Activated naive CD8-positive, alpha-beta T cell (primary cell): ENCODE measurements around the gene FNDC3A.
"Not testable (repeated sequence)": the region's sequence is repeated elsewhere in the genome, so short reads cannot be mapped to it uniquely, and the experiment has no call there.

Source experiments
- H3K27ac Mint-ChIP-seq: one replicate; pipeline ENCODE4 v1.8.0; 2021; ENCODE audit warnings: mixed read lengths
- H3K27me3 Mint-ChIP-seq: one replicate; pipeline ENCODE4 v1.8.0; 2021; ENCODE audit warnings: mixed read lengths
- H3K36me3 Mint-ChIP-seq: one replicate; pipeline ENCODE4 v1.8.0; 2021; ENCODE audit warnings: mixed read lengths
- H3K4me1 Mint-ChIP-seq: one replicate; pipeline ENCODE4 v1.8.0; 2021; ENCODE audit warnings: low read depth, mixed read lengths
- H3K4me3 Mint-ChIP-seq: one replicate; pipeline ENCODE4 v1.8.0; 2021; ENCODE audit warnings: mild to moderate bottlenecking, mixed read lengths
- H3K9me3 Mint-ChIP-seq: one replicate; pipeline ENCODE4 v1.8.0; 2021; ENCODE audit warnings: low read depth, mixed read lengths

The FNDC3A gene

GRCh38 chr13:48998641-48999292, 23.1 kb downstream of the FNDC3A start:
- H3K4me3 Mint-ChIP-seq: no peak overlapping the region
- peaks cover 21% of the 10 kb centered on the region for H3K4me1 Mint-ChIP-seq
- peaks cover 33% of the 10 kb centered on the region for H3K36me3 Mint-ChIP-seq
- H3K27me3 Mint-ChIP-seq: no peaks in the 10 kb centered on the region
- peaks cover 18% of the 10 kb centered on the region for H3K9me3 Mint-ChIP-seq
- peak overlapping the region; percentile 41 for H3K27ac Mint-ChIP-seq

GRCh38 chr13:49000247-49000646, 24.5 kb downstream of the FNDC3A start:
- H3K27ac Mint-ChIP-seq: no peak overlapping the region
- peaks cover 33% of the 10 kb centered on the region for H3K36me3 Mint-ChIP-seq
- H3K4me1 Mint-ChIP-seq: peaks cover 14% of the 10 kb centered on the region
- H3K27me3 Mint-ChIP-seq: no peaks in the 10 kb centered on the region
- peaks cover 18% of the 10 kb centered on the region for H3K9me3 Mint-ChIP-seq
- H3K4me3 Mint-ChIP-seq: no peak overlapping the region

- not testable (repeated sequence) for H3K4me3 Mint-ChIP-seq, H3K27me3 Mint-ChIP-seq, H3K27ac Mint-ChIP-seq, H3K9me3 Mint-ChIP-seq
- Mint-ChIP-seq H3K36me3 (peaks cover 25% of the 10 kb centered on the region), H3K4me1 (peaks cover 10% of the 10 kb centered on the region)
Measured at GRCh38 chr13:49018986-49019635, 43.4 kb downstream of the FNDC3A start.

- H3K4me3 Mint-ChIP-seq: no peak overlapping the region
- H3K36me3 Mint-ChIP-seq: peaks cover 29% of the 10 kb centered on the region
- H3K27me3 Mint-ChIP-seq: no peaks in the 10 kb centered on the region
Measured at GRCh38 chr13:49020328-49020727, 44.6 kb downstream of the FNDC3A start.

GRCh38 chr13:49020940-49021553, 45.3 kb downstream of the FNDC3A start:
- Mint-ChIP-seq H3K9me3 (no peaks in the 10 kb centered on the region), H3K4me3 (no peak overlapping the region), H3K27me3 (no peaks in the 10 kb centered on the region), H3K4me1 (peaks cover 10% of the 10 kb centered on the region), H3K27ac (peak overlapping the region; percentile 58), H3K36me3 (peaks cover 31% of the 10 kb centered on the region)

More at GRCh38 chr13:49020328-49020727, 44.6 kb downstream of the FNDC3A start:
- Mint-ChIP-seq H3K27ac (no peak overlapping the region), H3K9me3 (no peaks in the 10 kb centered on the region), H3K4me1 (peaks cover 10% of the 10 kb centered on the region)

GRCh38 chr13:49021953-49022352, 46.2 kb downstream of the FNDC3A start:
- no peaks in the 10 kb centered on the region for H3K27me3 Mint-ChIP-seq
- no peak overlapping the region for H3K4me3 Mint-ChIP-seq
- no peak overlapping the region for H3K27ac Mint-ChIP-seq
- H3K9me3 Mint-ChIP-seq: no peaks in the 10 kb centered on the region
- peaks cover 34% of the 10 kb centered on the region for H3K36me3 Mint-ChIP-seq
- peaks cover 12% of the 10 kb centered on the region for H3K4me1 Mint-ChIP-seq

- Mint-ChIP-seq H3K27me3 (no peaks in the 10 kb centered on the region), H3K4me1 (peaks cover 12% of the 10 kb centered on the region), H3K36me3 (peaks cover 34% of the 10 kb centered on the region), H3K27ac (no peak overlapping the region), H3K4me3 (no peak overlapping the region), H3K9me3 (no peaks in the 10 kb centered on the region)
Measured at GRCh38 chr13:49022472-49023144, 46.9 kb downstream of the FNDC3A start.

GRCh38 chr13:49023431-49023830, 47.7 kb downstream of the FNDC3A start:
- Mint-ChIP-seq H3K27me3 (no peaks in the 10 kb centered on the region), H3K9me3 (no peaks in the 10 kb centered on the region), H3K27ac (no peak overlapping the region), H3K4me1 (peaks cover 12% of the 10 kb centered on the region), H3K4me3 (no peak overlapping the region), H3K36me3 (peaks cover 37% of the 10 kb centered on the region)

GRCh38 chr13:49026851-49027250, 51.1 kb downstream of the FNDC3A start:
- Mint-ChIP-seq H3K9me3 (no peaks in the 10 kb centered on the region), H3K36me3 (peaks cover 36% of the 10 kb centered on the region), H3K4me1 (peaks cover 16% of the 10 kb centered on the region), H3K27me3 (no peaks in the 10 kb centered on the region), H3K27ac (no peak overlapping the region), H3K4me3 (no peak overlapping the region)

- Mint-ChIP-seq H3K36me3 (peaks cover 21% of the 10 kb centered on the region), H3K27me3 (no peaks in the 10 kb centered on the region), H3K27ac (no peak overlapping the region), H3K4me3 (no peak overlapping the region), H3K4me1 (peaks cover 17% of the 10 kb centered on the region), H3K9me3 (no peaks in the 10 kb centered on the region)
Measured at GRCh38 chr13:49029570-49029969, 53.9 kb downstream of the FNDC3A start.

GRCh38 chr13:49030213-49030612, 54.5 kb downstream of the FNDC3A start:
- Mint-ChIP-seq H3K4me1 (peaks cover 17% of the 10 kb centered on the region), H3K36me3 (peaks cover 21% of the 10 kb centered on the region), H3K27me3 (no peaks in the 10 kb centered on the region), H3K9me3 (no peaks in the 10 kb centered on the region), H3K27ac (no peak overlapping the region), H3K4me3 (no peak overlapping the region)

GRCh38 chr13:49040872-49041271, 65.2 kb downstream of the FNDC3A start:
- no peaks in the 10 kb centered on the region for H3K9me3 Mint-ChIP-seq
- H3K36me3 Mint-ChIP-seq: peaks cover 25% of the 10 kb centered on the region
- no peak overlapping the region for H3K4me3 Mint-ChIP-seq
- H3K27ac Mint-ChIP-seq: no peak overlapping the region
- H3K27me3 Mint-ChIP-seq: no peaks in the 10 kb centered on the region
- peaks cover 14% of the 10 kb centered on the region for H3K4me1 Mint-ChIP-seq

- H3K27me3 Mint-ChIP-seq: no peaks in the 10 kb centered on the region
- H3K36me3 Mint-ChIP-seq: peaks cover 24% of the 10 kb centered on the region
- H3K4me1 Mint-ChIP-seq: peaks cover 22% of the 10 kb centered on the region
- no peaks in the 10 kb centered on the region for H3K9me3 Mint-ChIP-seq
- H3K4me3 Mint-ChIP-seq: no peak overlapping the region
- H3K27ac Mint-ChIP-seq: no peak overlapping the region
Measured at GRCh38 chr13:49042476-49042875, 66.8 kb downstream of the FNDC3A start.

- no peak overlapping the region for H3K27ac Mint-ChIP-seq
- H3K9me3 Mint-ChIP-seq: peaks cover 5% of the 10 kb centered on the region
- H3K4me1 Mint-ChIP-seq: peaks cover 27% of the 10 kb centered on the region
- H3K36me3 Mint-ChIP-seq: peaks cover 26% of the 10 kb centered on the region
- no peaks in the 10 kb centered on the region for H3K27me3 Mint-ChIP-seq
- H3K4me3 Mint-ChIP-seq: no peak overlapping the region
Measured at GRCh38 chr13:49044008-49044407, 68.3 kb downstream of the FNDC3A start.

GRCh38 chr13:49044836-49045235, 69.1 kb downstream of the FNDC3A start:
- Mint-ChIP-seq H3K27ac (no peak overlapping the region), H3K27me3 (no peaks in the 10 kb centered on the region), H3K4me1 (peaks cover 32% of the 10 kb centered on the region), H3K9me3 (peaks cover 5% of the 10 kb centered on the region), H3K36me3 (peaks cover 24% of the 10 kb centered on the region), H3K4me3 (no peak overlapping the region)
